PFSK-1 (cell line): ENCODE measurements around the gene MRPL36.

Source experiments
- FOXP2 ChIP-seq: optimal IDR thresholded peaks from 2 replicates; pipeline ENCODE3; 2011; ENCODE audit warnings: borderline replicate concordance, control low read depth, inconsistent platforms; ENCODE audit not compliant: insufficient read depth; ENCODE audit errors: extremely low read length, extremely low read depth
- POLR2AphosphoS5 ChIP-seq: IDR thresholded peaks from 2 replicates; pipeline ENCODE4 v1.6.1; 2012; ENCODE audit warnings: low read depth, mild to moderate bottlenecking, control low read depth, low read length, moderate library complexity
- SIN3A ChIP-seq: IDR thresholded peaks from 2 replicates; pipeline ENCODE4 v1.6.1; 2012; ENCODE audit warnings: mild to moderate bottlenecking, low read length, moderate library complexity, borderline replicate concordance; ENCODE audit not compliant: insufficient read depth
- TAF1 ChIP-seq: IDR thresholded peaks from 2 replicates; pipeline ENCODE4 v1.6.1; 2012; ENCODE audit warnings: low read length, control low read depth, borderline replicate concordance; ENCODE audit not compliant: insufficient read depth
- TF ChIP-seq, protein P1 (sequence below), 2 experiments: IDR thresholded peaks; 2 replicates each; pipeline versions ENCODE4 v1.6.1 to v1.8.0; 2011 to 2012; ENCODE audit warnings: low read depth in 2 of 2, low read length in 2 of 2, control low read depth in 1 of 2, inconsistent platforms in 1 of 2, mild to moderate bottlenecking in 1 of 2, moderate library complexity in 1 of 2; ENCODE audit not compliant: insufficient read depth in 1 of 2

The MRPL36 gene

DNA sequence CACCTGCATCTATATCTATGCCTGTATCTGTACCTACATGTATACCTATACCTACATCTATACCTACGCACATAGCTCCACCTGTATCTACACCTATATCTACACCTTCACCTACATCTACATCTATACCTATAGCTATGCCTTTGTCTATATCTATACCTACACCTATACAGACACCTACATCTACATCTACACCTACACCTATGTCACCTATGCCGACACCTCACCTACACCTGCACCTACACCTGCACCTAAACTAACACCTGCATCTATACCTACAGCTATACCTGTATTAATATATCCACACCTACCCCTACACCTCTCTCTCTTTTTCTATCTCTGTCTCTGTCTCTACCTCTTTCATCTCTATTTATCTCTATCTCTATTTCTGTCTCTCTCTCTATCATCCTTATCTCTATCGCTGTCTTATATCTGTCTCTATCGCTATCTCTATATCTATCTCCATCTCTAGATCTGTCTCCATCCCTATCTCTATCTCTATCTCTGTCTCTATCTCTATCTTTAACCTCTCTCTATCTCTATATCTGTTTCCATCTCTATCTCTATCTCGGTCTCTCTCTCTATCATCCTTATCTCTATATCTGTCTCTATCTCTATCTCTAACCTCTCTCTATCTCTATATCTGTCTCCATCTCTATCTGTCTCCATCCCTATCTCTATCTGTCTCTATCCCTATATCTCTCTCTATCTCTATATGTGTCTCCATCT lies 45.2 kb upstream of the MRPL36 start:
- TF ChIP-seq SIN3A (no peak), TAF1 (no peak), POLR2AphosphoS5 (no peak), FOXP2 (no peak)
- TF ChIP-seq, protein P1, sequence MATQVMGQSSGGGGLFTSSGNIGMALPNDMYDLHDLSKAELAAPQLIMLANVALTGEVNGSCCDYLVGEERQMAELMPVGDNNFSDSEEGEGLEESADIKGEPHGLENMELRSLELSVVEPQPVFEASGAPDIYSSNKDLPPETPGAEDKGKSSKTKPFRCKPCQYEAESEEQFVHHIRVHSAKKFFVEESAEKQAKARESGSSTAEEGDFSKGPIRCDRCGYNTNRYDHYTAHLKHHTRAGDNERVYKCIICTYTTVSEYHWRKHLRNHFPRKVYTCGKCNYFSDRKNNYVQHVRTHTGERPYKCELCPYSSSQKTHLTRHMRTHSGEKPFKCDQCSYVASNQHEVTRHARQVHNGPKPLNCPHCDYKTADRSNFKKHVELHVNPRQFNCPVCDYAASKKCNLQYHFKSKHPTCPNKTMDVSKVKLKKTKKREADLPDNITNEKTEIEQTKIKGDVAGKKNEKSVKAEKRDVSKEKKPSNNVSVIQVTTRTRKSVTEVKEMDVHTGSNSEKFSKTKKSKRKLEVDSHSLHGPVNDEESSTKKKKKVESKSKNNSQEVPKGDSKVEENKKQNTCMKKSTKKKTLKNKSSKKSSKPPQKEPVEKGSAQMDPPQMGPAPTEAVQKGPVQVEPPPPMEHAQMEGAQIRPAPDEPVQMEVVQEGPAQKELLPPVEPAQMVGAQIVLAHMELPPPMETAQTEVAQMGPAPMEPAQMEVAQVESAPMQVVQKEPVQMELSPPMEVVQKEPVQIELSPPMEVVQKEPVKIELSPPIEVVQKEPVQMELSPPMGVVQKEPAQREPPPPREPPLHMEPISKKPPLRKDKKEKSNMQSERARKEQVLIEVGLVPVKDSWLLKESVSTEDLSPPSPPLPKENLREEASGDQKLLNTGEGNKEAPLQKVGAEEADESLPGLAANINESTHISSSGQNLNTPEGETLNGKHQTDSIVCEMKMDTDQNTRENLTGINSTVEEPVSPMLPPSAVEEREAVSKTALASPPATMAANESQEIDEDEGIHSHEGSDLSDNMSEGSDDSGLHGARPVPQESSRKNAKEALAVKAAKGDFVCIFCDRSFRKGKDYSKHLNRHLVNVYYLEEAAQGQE (IDR thresholded peaks at IDR 0.05; ENCODE audit: insufficient read depth in 1 of 2, low read depth in 2 of 2, low read length in 2 of 2): no peak

DNA sequence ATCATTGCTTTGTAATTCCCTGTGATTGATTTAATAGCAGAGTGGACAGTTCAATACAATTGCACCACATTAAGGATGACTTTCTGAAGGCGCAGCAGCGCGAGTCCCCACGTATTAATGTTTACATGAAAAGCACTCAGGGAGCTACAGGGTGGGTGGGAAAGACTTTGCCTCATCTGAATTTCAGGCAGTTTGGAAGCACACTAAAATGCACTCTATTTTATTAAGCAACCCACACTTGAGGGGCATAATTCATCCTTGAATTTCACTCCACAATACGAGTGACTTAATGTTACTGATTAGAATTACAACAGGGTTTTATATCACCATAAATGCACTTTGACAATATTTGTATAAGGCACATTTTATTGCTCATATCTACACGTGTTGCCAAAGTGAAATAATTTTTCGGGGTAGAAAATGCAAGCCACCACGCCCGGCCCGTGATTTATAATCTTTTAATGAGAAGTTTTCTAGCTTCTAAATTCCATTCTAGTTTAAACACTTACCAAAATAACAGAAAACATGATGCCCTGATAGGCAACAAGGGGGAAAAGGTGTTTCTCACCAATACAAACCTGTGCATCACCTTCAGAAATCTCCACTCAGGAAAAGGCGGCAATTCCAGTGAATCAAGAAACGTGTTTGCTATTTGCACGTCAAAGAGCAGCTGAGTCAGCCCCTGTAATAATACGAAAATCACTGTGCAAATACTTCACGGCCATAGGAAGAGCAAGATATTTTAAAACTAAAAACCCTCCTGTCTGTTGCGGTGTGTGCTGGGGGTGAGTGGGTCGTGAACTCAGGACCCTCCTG lies 42.6 kb upstream of the MRPL36 start:
- TF ChIP-seq, protein P1 (IDR thresholded peaks at IDR 0.05; ENCODE audit: insufficient read depth in 1 of 2, low read depth in 2 of 2, low read length in 2 of 2): no peak
- no peak for TF ChIP-seq TAF1
- no peak for TF ChIP-seq SIN3A
- TF ChIP-seq POLR2AphosphoS5: no peak
- no peak for TF ChIP-seq FOXP2

DNA sequence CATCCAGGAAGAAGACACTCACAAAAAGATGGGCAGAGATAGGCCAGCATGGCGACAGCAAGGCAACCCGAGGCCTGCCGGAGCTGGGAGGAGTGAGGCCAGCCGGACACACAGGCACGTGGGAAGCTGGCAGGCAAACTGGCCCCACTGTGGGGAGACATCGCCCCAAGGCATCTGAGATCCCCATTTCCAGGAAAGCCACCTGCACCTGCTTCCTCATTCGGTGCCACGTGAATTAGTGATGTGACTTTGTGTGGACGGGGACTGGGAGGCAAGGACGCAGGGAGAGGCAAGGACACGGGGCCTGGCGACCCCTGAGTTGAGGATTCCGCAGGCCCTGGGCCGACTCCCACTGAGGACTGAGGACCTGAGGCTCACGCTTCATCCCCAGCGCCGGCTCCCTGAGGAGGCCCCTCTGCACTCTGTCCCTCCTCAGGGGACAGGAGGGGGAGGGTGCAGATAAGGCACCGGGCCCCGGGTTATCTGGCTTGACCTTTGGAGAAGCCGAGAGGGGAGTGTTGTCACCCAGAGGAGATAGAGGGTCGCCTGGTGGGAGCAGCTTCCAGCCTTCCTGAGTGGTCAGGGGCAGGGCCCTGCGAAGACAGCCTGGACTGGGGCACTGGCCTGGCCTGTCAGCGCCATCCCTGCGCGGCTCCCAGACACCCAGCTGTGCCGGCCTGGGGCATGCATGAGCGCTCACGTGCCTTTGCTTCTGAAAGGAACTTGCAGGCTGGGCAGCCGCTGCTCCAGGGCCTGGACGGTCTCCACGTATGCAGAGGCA lies 41.3 kb upstream of the MRPL36 start:
- TF ChIP-seq FOXP2 (no peak), TAF1 (no peak), POLR2AphosphoS5 (no peak), SIN3A (no peak)
- TF ChIP-seq, protein P1 (IDR thresholded peaks at IDR 0.05; ENCODE audit: insufficient read depth in 1 of 2, low read depth in 2 of 2, low read length in 2 of 2): no peak

DNA sequence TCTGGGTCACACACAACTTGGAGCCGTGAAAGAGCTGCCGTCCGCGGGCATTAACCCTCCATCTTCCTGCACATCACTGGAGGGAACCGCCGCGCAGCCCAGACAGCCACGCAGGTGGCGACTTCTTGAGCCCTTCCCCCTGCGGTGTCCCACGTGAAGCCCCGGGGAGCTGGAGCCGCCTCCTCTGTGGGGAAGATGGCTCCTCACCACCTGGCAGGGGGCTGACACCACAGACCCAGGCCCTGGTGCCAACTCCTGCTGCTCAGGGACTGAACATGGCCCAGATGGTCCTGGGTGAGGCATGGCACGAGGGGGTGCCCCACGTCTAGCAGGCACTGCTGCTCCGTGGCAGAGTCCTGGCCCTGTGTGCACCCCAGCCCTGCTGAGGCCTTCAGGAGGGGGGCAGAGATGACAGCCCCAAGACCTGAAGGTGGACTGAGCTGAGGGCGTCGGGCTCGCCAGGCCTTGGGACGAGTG lies 40.5 kb upstream of the MRPL36 start:
- no peak for TF ChIP-seq TAF1
- no peak for TF ChIP-seq SIN3A
- TF ChIP-seq POLR2AphosphoS5: no peak
- TF ChIP-seq FOXP2: no peak
- TF ChIP-seq, protein P1 (IDR thresholded peaks at IDR 0.05; ENCODE audit: insufficient read depth in 1 of 2, low read depth in 2 of 2, low read length in 2 of 2): no peak
